DOHH2 (cell line): ENCODE data around the gene PRR14L.

ENCODE experiments used
- EZH2phosphoT487 ChIP-seq: fragments of 200-600 bp; sonication (generic); IDR thresholded peaks from 2 replicates; pipeline ENCODE4 v1.6.1; 2017; ENCODE audit warnings: borderline replicate concordance, mild to moderate bottlenecking, antibody characterized with exemption, low read length, moderate library complexity, mixed read lengths
- TF ChIP-seq, protein P1 (sequence below): fragments of 200-600 bp; sonication (generic); IDR thresholded peaks from one replicate; pipeline ENCODE4 v1.5.1; 2014; ENCODE audit warnings: antibody characterized with exemption, mild to moderate bottlenecking, low read depth, low read length; ENCODE audit not compliant: poor library complexity, severe bottlenecking

DNA sequence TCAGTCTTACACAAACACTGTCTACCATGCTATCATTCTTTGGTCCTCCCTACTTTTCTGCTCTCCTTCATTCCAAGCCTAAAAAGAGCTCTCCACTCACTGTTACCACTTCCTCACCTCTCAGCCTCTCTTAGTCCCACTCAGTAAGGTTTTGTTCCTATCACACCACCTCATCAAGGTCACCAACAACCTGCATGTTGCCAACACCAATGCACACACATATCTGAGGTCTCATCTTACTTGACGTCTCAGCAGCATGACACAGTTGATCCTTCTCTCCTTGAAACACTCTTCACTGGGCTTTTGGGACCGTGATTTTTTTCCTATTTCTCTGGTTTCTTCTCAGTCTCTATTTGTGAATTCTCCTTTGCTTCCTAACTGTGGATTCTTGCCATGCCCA is 96.0 kb downstream of the PRR14L start:
- TF ChIP-seq, protein P1, sequence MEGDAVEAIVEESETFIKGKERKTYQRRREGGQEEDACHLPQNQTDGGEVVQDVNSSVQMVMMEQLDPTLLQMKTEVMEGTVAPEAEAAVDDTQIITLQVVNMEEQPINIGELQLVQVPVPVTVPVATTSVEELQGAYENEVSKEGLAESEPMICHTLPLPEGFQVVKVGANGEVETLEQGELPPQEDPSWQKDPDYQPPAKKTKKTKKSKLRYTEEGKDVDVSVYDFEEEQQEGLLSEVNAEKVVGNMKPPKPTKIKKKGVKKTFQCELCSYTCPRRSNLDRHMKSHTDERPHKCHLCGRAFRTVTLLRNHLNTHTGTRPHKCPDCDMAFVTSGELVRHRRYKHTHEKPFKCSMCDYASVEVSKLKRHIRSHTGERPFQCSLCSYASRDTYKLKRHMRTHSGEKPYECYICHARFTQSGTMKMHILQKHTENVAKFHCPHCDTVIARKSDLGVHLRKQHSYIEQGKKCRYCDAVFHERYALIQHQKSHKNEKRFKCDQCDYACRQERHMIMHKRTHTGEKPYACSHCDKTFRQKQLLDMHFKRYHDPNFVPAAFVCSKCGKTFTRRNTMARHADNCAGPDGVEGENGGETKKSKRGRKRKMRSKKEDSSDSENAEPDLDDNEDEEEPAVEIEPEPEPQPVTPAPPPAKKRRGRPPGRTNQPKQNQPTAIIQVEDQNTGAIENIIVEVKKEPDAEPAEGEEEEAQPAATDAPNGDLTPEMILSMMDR: no peak
- TF ChIP-seq EZH2phosphoT487: no peak
